ACC112 (cell line): Measurements from ENCODE around the gene BCL2.

Experiments used
- H2AFZ ChIP-seq: fragments of 200-600 bp; sonication (generic); one replicate; pipeline ENCODE4 v1.6.0; 2017; ENCODE audit warnings: antibody characterized with exemption, low read length; ENCODE audit not compliant: unreplicated experiment
- H3K27ac ChIP-seq: fragments of 200-600 bp; sonication (generic); 2 replicates; pipeline ENCODE4 v1.5.1; 2014; ENCODE audit warnings: low read depth, mild to moderate bottlenecking, antibody characterized with exemption, low read length, moderate library complexity
- H3K27me3 ChIP-seq: fragments of 200-600 bp; sonication (generic); 2 replicates; pipeline ENCODE4 v1.6.1; 2014; ENCODE audit warnings: mild to moderate bottlenecking, antibody characterized with exemption, low read length, moderate library complexity, mixed read lengths; ENCODE audit not compliant: insufficient read depth
- H3K36me3 ChIP-seq: fragments of 200-600 bp; sonication (generic); 2 replicates; pipeline ENCODE4 v1.6.1; 2016; ENCODE audit warnings: mild to moderate bottlenecking, antibody characterized with exemption, low read length, moderate library complexity, mixed read lengths; ENCODE audit not compliant: insufficient read depth
- H3K4me1 ChIP-seq: fragments of 200-600 bp; sonication (generic); one replicate; pipeline ENCODE4 v1.6.1; 2016; ENCODE audit warnings: low read length, mixed read lengths; ENCODE audit not compliant: insufficient read depth, unreplicated experiment, control insufficient read depth
- H3K4me3 ChIP-seq: fragments of 200-600 bp; sonication (generic); 2 replicates; pipeline ENCODE4 v1.5.1; 2014; ENCODE audit warnings: mild to moderate bottlenecking, low read depth, low read length
- H3K79me2 ChIP-seq: fragments of 200-600 bp; sonication (generic); one replicate; pipeline ENCODE4 v1.6.0; 2016; ENCODE audit warnings: low read length; ENCODE audit not compliant: control insufficient read depth, unreplicated experiment, insufficient read depth

Gene BCL2

GRCh38 chr18:63348508-63349136 lies 29.1 kb upstream of the BCL2 start:
- peaks cover 31% of the 10 kb centered on the region for H3K36me3 ChIP-seq
- H3K4me1 ChIP-seq, result no peaks in the 10 kb centered on the region
- no peaks in the 10 kb centered on the region for H3K79me2 ChIP-seq
- no peak overlapping the region for H2AFZ ChIP-seq
- H3K4me3 ChIP-seq, result no peak overlapping the region
- H3K27ac ChIP-seq, result no peak overlapping the region
- no peaks in the 10 kb centered on the region for H3K27me3 ChIP-seq

- no peaks in the 10 kb centered on the region for H3K4me1 ChIP-seq
- H2AFZ ChIP-seq, result no peak overlapping the region
- H3K4me3 ChIP-seq, result no peak overlapping the region
- peaks cover 31% of the 10 kb centered on the region for H3K36me3 ChIP-seq
- H3K27ac ChIP-seq, result no peak overlapping the region
- no peaks in the 10 kb centered on the region for H3K27me3 ChIP-seq
- H3K79me2 ChIP-seq, result no peaks in the 10 kb centered on the region
These were observed 27.1 kb upstream of the BCL2 start for GRCh38 chr18:63346480-63347183.

- Histone ChIP-seq H3K27me3 (no peaks in the 10 kb centered on the region), H3K27ac (no peak overlapping the region), H3K4me3 (no peak overlapping the region), H3K4me1 (no peaks in the 10 kb centered on the region), H2AFZ (no peak overlapping the region), H3K79me2 (no peaks in the 10 kb centered on the region), H3K36me3 (peaks cover 29% of the 10 kb centered on the region)
These were observed 26.5 kb upstream of the BCL2 start for GRCh38 chr18:63346031-63346430.

GRCh38 chr18:63344918-63345317 lies 25.3 kb upstream of the BCL2 start:
- H3K79me2 ChIP-seq, result no peaks in the 10 kb centered on the region
- no peak overlapping the region for H3K27ac ChIP-seq
- H3K36me3 ChIP-seq, result peaks cover 24% of the 10 kb centered on the region
- H3K4me1 ChIP-seq, result no peaks in the 10 kb centered on the region
- no peak overlapping the region for H3K4me3 ChIP-seq
- no peak overlapping the region for H2AFZ ChIP-seq
- no peaks in the 10 kb centered on the region for H3K27me3 ChIP-seq

GRCh38 chr18:63344263-63344662 lies 24.7 kb upstream of the BCL2 start:
- H3K27ac ChIP-seq, result no peak overlapping the region
- no peaks in the 10 kb centered on the region for H3K27me3 ChIP-seq
- H3K4me3 ChIP-seq, result no peak overlapping the region
- no peak overlapping the region for H2AFZ ChIP-seq
- no peaks in the 10 kb centered on the region for H3K79me2 ChIP-seq
- peaks cover 19% of the 10 kb centered on the region for H3K36me3 ChIP-seq
- H3K4me1 ChIP-seq, result no peaks in the 10 kb centered on the region

GRCh38 chr18:63342206-63342605 lies 22.6 kb upstream of the BCL2 start:
- H3K4me3 ChIP-seq, result no peak overlapping the region
- H3K4me1 ChIP-seq, result no peaks in the 10 kb centered on the region
- H3K27me3 ChIP-seq, result no peaks in the 10 kb centered on the region
- H3K27ac ChIP-seq, result no peak overlapping the region
- H3K79me2 ChIP-seq, result no peaks in the 10 kb centered on the region
- no peak overlapping the region for H2AFZ ChIP-seq
- H3K36me3 ChIP-seq, result peaks cover 27% of the 10 kb centered on the region

- no peaks in the 10 kb centered on the region for H3K27me3 ChIP-seq
- H3K36me3 ChIP-seq, result peaks cover 31% of the 10 kb centered on the region
- no peaks in the 10 kb centered on the region for H3K79me2 ChIP-seq
- H3K27ac ChIP-seq, result no peak overlapping the region
- H2AFZ ChIP-seq, result no peak overlapping the region
- H3K4me3 ChIP-seq, result no peak overlapping the region
- peaks cover 15% of the 10 kb centered on the region for H3K4me1 ChIP-seq
These were observed 20.4 kb upstream of the BCL2 start for GRCh38 chr18:63339920-63340484.

GRCh38 chr18:63336366-63337099 lies 17.0 kb upstream of the BCL2 start:
- Histone ChIP-seq H3K4me3 (0 out of 2 replicates have a peak overlapping the region, but pooled peaks have one; percentile 35), H2AFZ (no peak overlapping the region), H3K27ac (peak overlapping the region; percentile 91), H3K79me2 (no peaks in the 10 kb centered on the region), H3K4me1 (peaks cover 15% of the 10 kb centered on the region), H3K36me3 (peaks cover 47% of the 10 kb centered on the region), H3K27me3 (no peaks in the 10 kb centered on the region)

- H3K4me3 ChIP-seq, result no peak overlapping the region
- H3K36me3 ChIP-seq, result peaks cover 43% of the 10 kb centered on the region
- peaks cover 11% of the 10 kb centered on the region for H3K4me1 ChIP-seq
- H3K27ac ChIP-seq, result no peak overlapping the region
- H2AFZ ChIP-seq, result no peak overlapping the region
- H3K79me2 ChIP-seq, result no peaks in the 10 kb centered on the region
- H3K27me3 ChIP-seq, result no peaks in the 10 kb centered on the region
These were observed 11.5 kb upstream of the BCL2 start for GRCh38 chr18:63331105-63331504.

- Histone ChIP-seq H3K27ac (no peak overlapping the region), H3K36me3 (peaks cover 30% of the 10 kb centered on the region), H3K4me1 (no peaks in the 10 kb centered on the region), H3K27me3 (no peaks in the 10 kb centered on the region), H2AFZ (no peak overlapping the region), H3K79me2 (no peaks in the 10 kb centered on the region), H3K4me3 (no peak overlapping the region)
These were observed 10.0 kb upstream of the BCL2 start for GRCh38 chr18:63329431-63330145.
